Inflammatory macrophage (primary cell): ENCODE measurements around the gene CD177.
"Not testable (repeated sequence)": the region's sequence is repeated elsewhere in the genome, so short reads cannot be mapped to it uniquely, and the experiment has no call there.

Experiments used
- DNase-seq, 2 donors: peaks; one replicate each; pipeline ENCODE4 v3.0.0-alpha.2; 2020 to 2022

CD177 gene

GRCh38 chr19:43336508-43336907 lies 17.0 kb upstream of the CD177 start:
- DNase-seq = not testable (repeated sequence)

- no peak for DNase-seq
These were observed 15.7 kb upstream of the CD177 start for GRCh38 chr19:43337737-43338136.

GRCh38 chr19:43338530-43338929 lies 15.0 kb upstream of the CD177 start:
- DNase-seq = no peak

GRCh38 chr19:43339243-43339930 lies 14.1 kb upstream of the CD177 start:
- not testable (repeated sequence) for DNase-seq

GRCh38 chr19:43340101-43340500 lies 13.4 kb upstream of the CD177 start:
- DNase-seq = not testable (repeated sequence)

GRCh38 chr19:43341098-43341497 lies 12.4 kb upstream of the CD177 start:
- not testable (repeated sequence) for DNase-seq

GRCh38 chr19:43342104-43342503 lies 11.4 kb upstream of the CD177 start:
- DNase-seq = peak; percentile 19 to 26

GRCh38 chr19:43344347-43344925 lies 9.1 kb upstream of the CD177 start:
- DNase-seq = not testable (repeated sequence)

- DNase-seq = not testable (repeated sequence)
These were observed 3.7 kb upstream of the CD177 start for GRCh38 chr19:43349813-43350212.

GRCh38 chr19:43351998-43352746 lies 1.3 kb upstream of the CD177 start:
- peak in 1 of 2 donors; percentile 20 for DNase-seq

- no peak for DNase-seq
These were observed 780 bp downstream of the CD177 start for GRCh38 chr19:43354305-43354627.

GRCh38 chr19:43356749-43357148 lies 3.3 kb downstream of the CD177 start:
- not testable (repeated sequence) for DNase-seq

- DNase-seq = no peak
These were observed 8.7 kb downstream of the CD177 start for GRCh38 chr19:43362179-43362578.

GRCh38 chr19:43362745-43363144 lies 9.3 kb downstream of the CD177 start:
- no peak for DNase-seq

GRCh38 chr19:43365677-43366076 lies 12.2 kb downstream of the CD177 start:
- not testable (repeated sequence) for DNase-seq

- no peak for DNase-seq
These were observed 14.3 kb downstream of the CD177 start for GRCh38 chr19:43367822-43368221.

- not testable (repeated sequence) for DNase-seq
These were observed 15.4 kb downstream of the CD177 start for GRCh38 chr19:43368897-43369296.

GRCh38 chr19:43371909-43372308 lies 18.4 kb downstream of the CD177 start:
- no peak for DNase-seq

- DNase-seq = no peak
These were observed 19.0 kb downstream of the CD177 start for GRCh38 chr19:43372462-43372861.

GRCh38 chr19:43377624-43378023 lies 24.1 kb downstream of the CD177 start:
- not testable (repeated sequence) for DNase-seq

GRCh38 chr19:43380008-43380407 lies 26.5 kb downstream of the CD177 start:
- DNase-seq = no peak

GRCh38 chr19:43380771-43381386 lies 27.4 kb downstream of the CD177 start:
- DNase-seq = no peak

GRCh38 chr19:43382586-43383216 lies 29.2 kb downstream of the CD177 start:
- DNase-seq = not testable (repeated sequence)
